HG03565 (cell line): ENCODE measurements around the gene BACE2.
"Not testable (repeated sequence)": the region's sequence is repeated elsewhere in the genome, so short reads cannot be mapped to it uniquely, and the experiment has no call there.

Source experiments
- ATAC-seq: cut with Tn5 transposase; IDR thresholded peaks from one replicate; pipeline ENCODE4 v1.9.1; 2021; ENCODE audit warnings: mild to moderate bottlenecking, moderate library complexity; ENCODE audit not compliant: unreplicated experiment

Gene BACE2

GRCh38 chr21:41258617-41259016, 90.7 kb downstream of the BACE2 start:
- no peak for ATAC-seq

GRCh38 chr21:41260428-41260827, 92.5 kb downstream of the BACE2 start:
- no peak for ATAC-seq

GRCh38 chr21:41267346-41267745, 99.4 kb downstream of the BACE2 start:
- no peak for ATAC-seq

GRCh38 chr21:41269535-41269934, 101.6 kb downstream of the BACE2 start:
- no peak for ATAC-seq

- no peak for ATAC-seq
Measured at GRCh38 chr21:41277196-41277595, 109.2 kb downstream of the BACE2 start.

- no peak for ATAC-seq
Measured at GRCh38 chr21:41277846-41278245, 109.9 kb downstream of the BACE2 start.

GRCh38 chr21:41280115-41280919, 112.4 kb downstream of the BACE2 start:
- no peak for ATAC-seq

- no peak for ATAC-seq
Measured at GRCh38 chr21:41282412-41282811, 114.5 kb downstream of the BACE2 start.

- ATAC-seq = peak; percentile 64
Measured at GRCh38 chr21:41283211-41283818, 115.4 kb downstream of the BACE2 start.

GRCh38 chr21:41289431-41289830, 121.5 kb downstream of the BACE2 start:
- no peak for ATAC-seq

GRCh38 chr21:41290106-41290799, 122.3 kb downstream of the BACE2 start:
- ATAC-seq = no peak

- ATAC-seq = no peak
Measured at GRCh38 chr21:41294548-41295231, 126.7 kb downstream of the BACE2 start.

- ATAC-seq = no peak
Measured at GRCh38 chr21:41295721-41296254, 127.8 kb downstream of the BACE2 start.

- ATAC-seq = no peak
Measured at GRCh38 chr21:41302976-41303375, 135.0 kb downstream of the BACE2 start.

- ATAC-seq = no peak
Measured at GRCh38 chr21:41304068-41304720, 136.2 kb downstream of the BACE2 start.

GRCh38 chr21:41307219-41307618, 139.3 kb downstream of the BACE2 start:
- ATAC-seq = no peak

- not testable (repeated sequence) for ATAC-seq
Measured at GRCh38 chr21:41313285-41314164, 145.6 kb downstream of the BACE2 start.

- ATAC-seq = no peak
Measured at GRCh38 chr21:41315726-41316125, 147.8 kb downstream of the BACE2 start.

GRCh38 chr21:41316200-41317062, 148.5 kb downstream of the BACE2 start, which contains the start of gene FAM3B:
FAM3B (plus strand) TSS chr21:41316801; CDS start chr21:41316880, 79 bp downstream.
- no peak for ATAC-seq
